Muscle layer of duodenum (tissue), 2 donors: ENCODE results near the gene PPP1R36.
A peak's percentile ranks its signal among the peaks of the same experiment; 100 is the strongest.

ENCODE experiments used
- H3K27ac ChIP-seq: one replicate; pipeline ENCODE4 v1.7.0; 2013; ENCODE audit warnings: mild to moderate bottlenecking, low read length
- H3K27me3 ChIP-seq: one replicate; pipeline ENCODE4 v1.7.0; 2013; ENCODE audit warnings: low read depth, mild to moderate bottlenecking, control low read depth, low read length
- H3K36me3 ChIP-seq, 2 donors: one replicate each; pipeline ENCODE4 v1.7.0; 2013; ENCODE audit warnings: low read length in 2 of 2, control low read depth in 1 of 2, mild to moderate bottlenecking in 1 of 2; ENCODE audit not compliant: insufficient read depth in 2 of 2, control insufficient read depth in 1 of 2
- H3K4me1 ChIP-seq, 2 donors: one replicate each; pipeline ENCODE4 v1.7.0; 2013; ENCODE audit warnings: low read length in 2 of 2, mild to moderate bottlenecking in 2 of 2, control low read depth in 1 of 2, moderate library complexity in 1 of 2; ENCODE audit not compliant: insufficient read depth in 2 of 2, control insufficient read depth in 1 of 2
- H3K4me3 ChIP-seq, 2 donors: one replicate each; pipeline ENCODE4 v1.7.0; 2013; ENCODE audit warnings: low read length in 2 of 2, low read depth in 1 of 2, mild to moderate bottlenecking in 1 of 2
- H3K9me3 ChIP-seq, 2 donors: one replicate each; pipeline ENCODE4 v1.7.0; 2013; ENCODE audit warnings: low read length in 2 of 2, control low read depth in 1 of 2, mild to moderate bottlenecking in 1 of 2; ENCODE audit not compliant: control insufficient read depth in 1 of 2
- donor health status: healthy.

PPP1R36 gene

DNA sequence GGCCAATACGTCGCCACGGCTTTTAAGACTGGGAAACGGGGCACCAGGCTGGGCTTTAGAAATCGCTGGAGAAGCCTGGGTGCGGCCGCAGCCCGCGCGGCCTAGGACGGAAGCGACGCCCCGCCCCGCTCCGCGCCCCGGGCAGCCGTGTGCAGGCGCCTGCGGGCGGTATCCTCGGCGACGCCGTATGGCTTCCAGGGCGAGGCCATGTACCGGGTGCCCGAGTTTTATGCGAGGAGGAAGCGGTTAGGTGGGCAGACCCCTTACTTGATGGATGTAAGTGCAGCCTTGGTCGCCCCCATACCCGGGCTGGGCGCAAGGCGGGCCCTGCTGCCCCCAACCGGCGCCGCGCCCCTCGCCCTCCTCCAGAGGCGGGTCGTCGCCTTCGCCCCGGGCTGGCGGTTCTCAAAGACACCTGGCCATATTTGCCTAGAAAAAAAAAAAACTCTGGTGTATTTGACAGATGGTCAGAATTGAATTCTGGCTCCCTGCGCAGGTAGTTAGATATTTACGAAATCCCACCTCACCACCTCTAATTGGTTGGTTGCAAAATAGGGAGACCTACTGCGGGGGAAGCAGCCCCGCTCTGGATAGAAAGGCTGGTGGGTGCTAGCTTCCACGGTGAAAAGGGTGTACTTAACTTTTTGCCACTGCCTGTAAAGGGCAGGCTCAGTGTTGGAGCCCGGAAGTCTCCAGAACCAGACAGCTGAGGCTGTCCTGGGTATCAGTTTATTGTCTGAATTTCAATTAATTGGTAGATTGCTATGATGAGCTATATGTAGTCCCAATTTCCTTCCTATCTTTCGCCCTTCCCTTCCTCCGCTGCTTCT is at the start of gene PPP1R36:
Gene PPP1R36 (plus strand): TSS at position 171 of the 830 bp plus-strand sequence. CDS start 37 bp downstream, at position 208.
- Histone ChIP-seq H3K4me3 (peak within 1 kb of the TSS; percentile 28 to 49), H3K4me1 (peaks cover 0 to 14% of the 10 kb centered on the region in 2 donors), H3K9me3 (no peaks in the 10 kb centered on the region), H3K27me3 (no peaks in the 10 kb centered on the region), H3K27ac (peak within 1 kb of the TSS; percentile 83), H3K36me3 (no peaks in the 10 kb centered on the region)

- peaks cover 15 to 18% of the 10 kb centered on the region in 2 donors for H3K4me1 ChIP-seq
- H3K27ac ChIP-seq: no peak overlapping the region
- peaks cover 0 to 8% of the 10 kb centered on the region in 2 donors for H3K36me3 ChIP-seq
- no peak overlapping the region for H3K4me3 ChIP-seq
- no peaks in the 10 kb centered on the region for H3K9me3 ChIP-seq
- H3K27me3 ChIP-seq: no peaks in the 10 kb centered on the region
Measured at GRCh38 chr14:64500088-64500487, 49.7 kb upstream of the PPP1R36 start.

- Histone ChIP-seq H3K9me3 (no peaks in the 10 kb centered on the region), H3K36me3 (peaks cover 0 to 8% of the 10 kb centered on the region in 2 donors), H3K4me1 (peaks cover 17 to 25% of the 10 kb centered on the region in 2 donors), H3K27ac (peak overlapping the region; percentile 93), H3K4me3 (peak overlapping the region; percentile 81 to 90), H3K27me3 (no peaks in the 10 kb centered on the region)
Measured at GRCh38 chr14:64501411-64502171, 48.2 kb upstream of the PPP1R36 start.

DNA sequence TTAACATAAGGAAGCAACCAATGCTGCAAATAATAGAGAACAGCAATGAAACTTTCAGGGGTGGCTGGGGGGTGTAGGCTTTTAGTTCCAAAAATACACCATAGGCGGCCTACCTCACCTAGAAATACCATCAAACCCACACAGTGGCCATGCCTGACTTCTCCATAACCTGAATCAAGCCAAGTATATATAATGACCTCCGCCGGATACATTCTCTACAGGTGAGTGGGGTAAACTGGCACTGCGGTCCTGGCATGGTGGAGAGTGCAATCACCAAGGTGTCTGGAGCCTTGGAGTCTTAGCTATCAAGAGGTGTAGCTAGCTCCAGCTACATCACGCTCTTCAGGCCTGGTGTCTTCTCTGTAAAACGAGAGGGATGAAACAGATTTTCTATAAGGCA is 47.3 kb upstream of the PPP1R36 start:
- Histone ChIP-seq H3K9me3 (no peaks in the 10 kb centered on the region), H3K27ac (peak overlapping the region; percentile 93), H3K27me3 (no peaks in the 10 kb centered on the region), H3K4me3 (peak overlapping the region; percentile 81 to 90), H3K4me1 (peaks cover 25 to 34% of the 10 kb centered on the region in 2 donors), H3K36me3 (peaks cover 0 to 8% of the 10 kb centered on the region in 2 donors)

DNA sequence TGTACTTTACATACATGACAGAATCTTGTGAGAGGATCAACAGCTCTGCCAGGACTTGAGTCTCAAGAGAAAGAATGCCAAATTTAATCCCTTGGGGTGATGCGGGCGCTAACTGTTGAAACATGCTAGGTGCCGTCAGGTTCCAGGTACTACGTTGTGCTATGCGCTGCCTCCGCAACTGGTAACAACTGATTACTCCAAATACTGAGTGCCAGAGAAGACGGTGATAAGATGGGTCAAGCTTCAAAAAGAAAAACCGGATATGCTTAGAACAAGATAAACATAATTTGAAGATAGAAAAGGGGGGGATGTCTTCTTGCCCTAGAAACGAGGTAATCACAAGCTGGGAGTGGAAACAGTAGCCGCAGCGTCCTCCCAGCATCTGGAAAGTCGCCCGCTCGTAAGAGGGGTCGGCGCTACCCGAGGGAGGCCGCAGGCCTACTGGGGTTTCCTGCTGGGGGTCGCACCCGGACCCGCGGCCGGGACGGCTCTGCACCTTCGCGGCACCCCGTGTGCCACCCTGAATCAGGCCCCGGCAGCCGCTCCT is 46.8 kb upstream of the PPP1R36 start:
- H3K9me3 ChIP-seq: no peaks in the 10 kb centered on the region
- peak overlapping the region; percentile 93 for H3K27ac ChIP-seq
- peaks cover 28 to 34% of the 10 kb centered on the region in 2 donors for H3K4me1 ChIP-seq
- no peaks in the 10 kb centered on the region for H3K27me3 ChIP-seq
- peaks cover 0 to 8% of the 10 kb centered on the region in 2 donors for H3K36me3 ChIP-seq
- H3K4me3 ChIP-seq: peak overlapping the region; percentile 81 to 90

- Histone ChIP-seq H3K4me3 (peak within 1 kb of the TSS; percentile 90 to 97), H3K27me3 (no peaks in the 10 kb centered on the region), H3K4me1 (peaks cover 28 to 34% of the 10 kb centered on the region in 2 donors), H3K27ac (peak within 1 kb of the TSS; percentile 93), H3K9me3 (no peaks in the 10 kb centered on the region), H3K36me3 (peaks cover 0 to 8% of the 10 kb centered on the region in 2 donors)
Measured at GRCh38 chr14:64503434-64504309, 46.1 kb upstream of the PPP1R36 start, which contains the start of gene ZBTB25. TSS of gene ZBTB25 (minus strand) at chr14:64503838. CDS start at chr14:64490533, 13,305 bp downstream.

- peaks cover 28 to 34% of the 10 kb centered on the region in 2 donors for H3K4me1 ChIP-seq
- peaks cover 0 to 8% of the 10 kb centered on the region in 2 donors for H3K36me3 ChIP-seq
- H3K9me3 ChIP-seq: no peaks in the 10 kb centered on the region
- peak within 1 kb of the TSS; percentile 90 to 97 for H3K4me3 ChIP-seq
- H3K27ac ChIP-seq: peak within 1 kb of the TSS; percentile 93
- H3K27me3 ChIP-seq: no peaks in the 10 kb centered on the region
Measured at GRCh38 chr14:64504310-64504896, 45.4 kb upstream of the PPP1R36 start, which contains the start of gene ZBTB1. TSS of gene ZBTB1 (plus strand) at chr14:64504770. CDS start at chr14:64521505, 16,735 bp downstream.

GRCh38 chr14:64504897-64505794 is 44.6 kb upstream of the PPP1R36 start:
- Histone ChIP-seq H3K27me3 (no peaks in the 10 kb centered on the region), H3K4me1 (peaks cover 28 to 35% of the 10 kb centered on the region in 2 donors), H3K9me3 (no peaks in the 10 kb centered on the region), H3K27ac (peak overlapping the region; percentile 93), H3K36me3 (peaks cover 0 to 8% of the 10 kb centered on the region in 2 donors), H3K4me3 (peak overlapping the region; percentile 90 to 97)

GRCh38 chr14:64506721-64507120 is 43.0 kb upstream of the PPP1R36 start:
- Histone ChIP-seq H3K27ac (peak overlapping the region; percentile 50), H3K4me3 (peak overlapping the region; percentile 35 to 90), H3K36me3 (peaks cover 0 to 8% of the 10 kb centered on the region in 2 donors), H3K27me3 (no peaks in the 10 kb centered on the region), H3K9me3 (no peaks in the 10 kb centered on the region), H3K4me1 (peaks cover 31 to 42% of the 10 kb centered on the region in 2 donors)
